ENCODE data around the gene CHST15.

DNA sequence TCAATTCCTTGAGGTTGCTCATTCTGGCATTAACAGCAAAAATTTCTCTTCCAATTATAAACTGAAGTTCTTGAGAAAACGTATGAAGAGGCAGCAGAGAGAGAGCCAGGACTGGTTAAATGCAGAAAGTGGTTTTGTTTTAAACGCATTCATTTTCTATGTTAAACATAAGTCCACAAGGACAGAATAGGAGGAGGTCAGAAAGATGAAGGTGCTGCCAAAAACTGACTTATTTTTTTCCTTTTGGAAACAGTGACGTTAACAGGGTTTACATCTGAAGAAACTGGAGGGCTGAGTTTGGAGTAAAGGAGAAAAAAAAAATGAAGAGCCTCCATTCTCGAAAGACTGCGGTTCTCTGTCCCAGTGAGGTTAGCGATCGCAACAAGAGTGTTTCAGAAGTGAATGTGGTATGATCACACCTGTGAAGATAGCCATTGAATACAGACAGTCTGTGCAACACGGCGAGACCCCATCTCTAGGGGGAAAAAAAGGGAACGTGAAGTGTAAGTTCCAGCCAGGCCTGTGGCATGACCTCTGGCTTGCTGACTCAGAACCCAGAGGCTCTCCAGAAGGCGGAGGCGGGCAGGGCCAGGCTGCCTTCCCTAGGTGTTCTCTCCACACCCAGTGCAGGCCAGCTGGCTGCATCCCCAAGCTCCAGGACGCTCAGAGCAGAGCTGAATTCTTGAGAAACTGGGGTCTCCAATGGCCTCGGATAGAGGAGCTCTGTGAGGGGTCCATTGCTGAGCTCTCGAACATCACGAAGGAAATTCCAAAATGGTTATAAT, 84.0 kb downstream of the CHST15 start:
- TF ChIP-seq, protein P1, sequence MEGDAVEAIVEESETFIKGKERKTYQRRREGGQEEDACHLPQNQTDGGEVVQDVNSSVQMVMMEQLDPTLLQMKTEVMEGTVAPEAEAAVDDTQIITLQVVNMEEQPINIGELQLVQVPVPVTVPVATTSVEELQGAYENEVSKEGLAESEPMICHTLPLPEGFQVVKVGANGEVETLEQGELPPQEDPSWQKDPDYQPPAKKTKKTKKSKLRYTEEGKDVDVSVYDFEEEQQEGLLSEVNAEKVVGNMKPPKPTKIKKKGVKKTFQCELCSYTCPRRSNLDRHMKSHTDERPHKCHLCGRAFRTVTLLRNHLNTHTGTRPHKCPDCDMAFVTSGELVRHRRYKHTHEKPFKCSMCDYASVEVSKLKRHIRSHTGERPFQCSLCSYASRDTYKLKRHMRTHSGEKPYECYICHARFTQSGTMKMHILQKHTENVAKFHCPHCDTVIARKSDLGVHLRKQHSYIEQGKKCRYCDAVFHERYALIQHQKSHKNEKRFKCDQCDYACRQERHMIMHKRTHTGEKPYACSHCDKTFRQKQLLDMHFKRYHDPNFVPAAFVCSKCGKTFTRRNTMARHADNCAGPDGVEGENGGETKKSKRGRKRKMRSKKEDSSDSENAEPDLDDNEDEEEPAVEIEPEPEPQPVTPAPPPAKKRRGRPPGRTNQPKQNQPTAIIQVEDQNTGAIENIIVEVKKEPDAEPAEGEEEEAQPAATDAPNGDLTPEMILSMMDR (conservative IDR thresholded peaks at IDR 0.05), result no peak
- no peak for TF ChIP-seq ZFX (IDR thresholded peaks at IDR 0.05)
